HUES64 (cell line): Measurements from ENCODE around the gene CDH8.

ENCODE experiments used
- H3K27ac ChIP-seq: 2 replicates; pipeline ENCODE4 v1.7.0; 2013; ENCODE audit warnings: low read depth, low read length, inconsistent platforms
- H3K27me3 ChIP-seq: 2 replicates; pipeline ENCODE4 v1.6.1; 2013; ENCODE audit warnings: mild to moderate bottlenecking, low read length; ENCODE audit not compliant: insufficient read depth
- H3K36me3 ChIP-seq: 2 replicates; pipeline ENCODE4 v1.6.1; 2013; ENCODE audit warnings: mild to moderate bottlenecking, low read length; ENCODE audit not compliant: insufficient read depth
- H3K4me1 ChIP-seq: 2 replicates; pipeline ENCODE4 v1.6.1; 2013; ENCODE audit warnings: mild to moderate bottlenecking, low read length, moderate library complexity; ENCODE audit not compliant: insufficient read depth
- H3K4me3 ChIP-seq: 2 replicates; pipeline ENCODE4 v1.5.1; 2013; ENCODE audit warnings: mild to moderate bottlenecking, low read length, moderate library complexity
- H3K9ac ChIP-seq: 2 replicates; pipeline ENCODE4 v1.6.1; 2013; ENCODE audit warnings: mild to moderate bottlenecking, low read depth, low read length
- H3K9me3 ChIP-seq: 2 replicates; pipeline ENCODE4 v1.6.1; 2013; ENCODE audit warnings: low read depth, low read length; ENCODE audit not compliant: insufficient read depth
- WGBS: fragments of 150-250, 120-280 bp; methylation state at CpG from one replicate; pipeline ENCODE4 v1.1.7; 2013; ENCODE audit warnings: missing lambda C conversion rate; 5-methylcytosine and 5-hydroxymethylcytosine counted together

The CDH8 gene

DNA sequence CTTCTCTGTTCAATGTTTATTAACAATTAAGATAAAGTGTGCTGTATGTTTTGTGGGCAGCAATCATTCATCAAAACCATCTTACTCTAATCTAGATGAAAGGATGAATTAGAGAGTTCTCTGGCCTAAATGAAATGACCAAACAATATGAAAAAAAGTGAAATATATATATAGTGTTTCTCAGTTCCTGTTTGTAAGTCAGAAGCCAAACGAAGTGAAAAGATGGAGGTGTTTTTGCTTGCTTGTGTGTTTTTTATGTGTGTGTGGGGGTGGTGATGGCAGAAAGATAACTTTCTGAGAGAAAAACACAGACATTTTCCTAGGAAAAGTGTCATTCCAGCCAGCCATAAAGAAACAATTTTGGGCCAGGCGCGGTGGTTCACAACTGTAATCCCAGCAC lies 138.6 kb downstream of the CDH8 start:
- no peaks in the 10 kb centered on the region for H3K27me3 ChIP-seq
- peaks cover 7% of the 10 kb centered on the region; the same call in 1 of the 2 replicates for H3K4me1 ChIP-seq
- H3K9ac ChIP-seq: no peak overlapping the region
- no peak overlapping the region for H3K27ac ChIP-seq
- WGBS: 90% methylated on average over 3 of the region's 3 CpGs
- no peaks in the 10 kb centered on the region for H3K9me3 ChIP-seq
- H3K4me3 ChIP-seq: no peak overlapping the region
- H3K36me3 ChIP-seq: peaks cover 8% of the 10 kb centered on the region

DNA sequence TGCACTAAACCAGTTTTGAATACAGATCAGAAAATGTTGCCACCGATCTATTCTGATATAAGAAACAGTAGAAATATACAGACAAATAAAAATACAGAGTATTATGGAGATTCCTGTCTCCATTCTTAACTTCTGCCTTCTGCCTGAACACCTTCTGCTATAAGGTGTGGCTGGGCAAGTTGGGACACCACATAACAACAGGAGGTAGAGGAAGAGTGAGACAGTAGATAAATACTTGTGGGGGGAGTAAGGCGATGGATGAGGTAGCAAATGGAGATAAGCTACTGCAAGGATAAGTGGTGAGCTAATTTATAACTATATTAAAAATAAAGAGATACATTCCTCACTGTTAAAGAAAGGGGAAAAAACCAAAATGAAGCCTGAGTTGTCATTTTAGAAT lies 143.7 kb downstream of the CDH8 start:
- no peak overlapping the region for H3K27ac ChIP-seq
- H3K9ac ChIP-seq: no peak overlapping the region
- H3K4me3 ChIP-seq: no peak overlapping the region
- H3K27me3 ChIP-seq: no peaks in the 10 kb centered on the region
- 82% methylated on average over 2 of the region's 2 CpGs for WGBS
- peaks cover 7% of the 10 kb centered on the region; the same call in 1 of the 2 replicates for H3K4me1 ChIP-seq
- H3K36me3 ChIP-seq: no peaks in the 10 kb centered on the region
- H3K9me3 ChIP-seq: no peaks in the 10 kb centered on the region

DNA sequence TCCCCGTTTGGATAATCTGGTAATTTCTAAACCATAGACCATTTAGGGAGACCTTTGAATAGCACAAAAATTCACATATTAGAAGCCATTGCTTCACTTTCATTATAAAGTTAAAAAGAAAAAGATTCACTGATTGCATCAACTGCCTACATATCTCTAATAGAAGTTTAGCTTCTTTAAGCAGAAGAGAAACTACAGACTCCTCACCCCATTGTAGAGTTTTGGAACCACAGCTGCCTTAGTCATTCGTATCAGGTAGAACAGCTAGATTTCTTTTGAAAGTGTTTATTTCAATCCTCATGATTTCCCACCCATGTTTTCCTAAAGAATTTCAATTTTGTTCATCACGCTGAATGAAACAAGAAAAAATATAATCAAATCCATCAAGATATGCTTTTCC lies 144.8 kb downstream of the CDH8 start:
- no peaks in the 10 kb centered on the region for H3K36me3 ChIP-seq
- H3K4me3 ChIP-seq: no peak overlapping the region
- H3K9me3 ChIP-seq: no peaks in the 10 kb centered on the region
- H3K9ac ChIP-seq: no peak overlapping the region
- no peak overlapping the region for H3K27ac ChIP-seq
- H3K27me3 ChIP-seq: no peaks in the 10 kb centered on the region
- H3K4me1 ChIP-seq: peaks cover 7% of the 10 kb centered on the region; the same call in 1 of the 2 replicates
- 92% methylated on average over 3 of the region's 3 CpGs for whole genome bisulfite sequencing

DNA sequence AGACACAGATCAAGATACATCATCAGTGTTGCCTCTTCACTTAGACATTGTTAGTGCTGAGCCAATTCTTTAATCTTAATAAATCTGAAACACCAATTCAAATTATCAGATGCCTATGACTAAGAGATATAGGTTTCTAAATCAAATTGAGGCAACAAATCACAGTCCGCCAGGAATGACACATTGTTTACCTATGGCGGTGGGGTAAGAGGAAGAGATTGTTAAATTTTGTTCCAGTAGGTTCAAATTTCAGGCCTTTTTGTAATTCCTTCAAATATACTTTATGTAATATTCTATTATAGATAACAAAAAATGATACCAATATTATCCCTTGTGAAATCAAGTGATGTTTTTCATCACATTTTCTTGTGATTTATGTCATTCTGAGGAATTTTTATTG lies 145.9 kb downstream of the CDH8 start:
- H3K36me3 ChIP-seq: no peaks in the 10 kb centered on the region
- H3K4me1 ChIP-seq: peaks cover 7% of the 10 kb centered on the region; the same call in 1 of the 2 replicates
- no peaks in the 10 kb centered on the region for H3K27me3 ChIP-seq
- H3K27ac ChIP-seq: no peak overlapping the region
- H3K4me3 ChIP-seq: no peak overlapping the region
- no peaks in the 10 kb centered on the region for H3K9me3 ChIP-seq
- WGBS: 100% methylated on average over 2 of the region's 2 CpGs
- no peak overlapping the region for H3K9ac ChIP-seq

DNA sequence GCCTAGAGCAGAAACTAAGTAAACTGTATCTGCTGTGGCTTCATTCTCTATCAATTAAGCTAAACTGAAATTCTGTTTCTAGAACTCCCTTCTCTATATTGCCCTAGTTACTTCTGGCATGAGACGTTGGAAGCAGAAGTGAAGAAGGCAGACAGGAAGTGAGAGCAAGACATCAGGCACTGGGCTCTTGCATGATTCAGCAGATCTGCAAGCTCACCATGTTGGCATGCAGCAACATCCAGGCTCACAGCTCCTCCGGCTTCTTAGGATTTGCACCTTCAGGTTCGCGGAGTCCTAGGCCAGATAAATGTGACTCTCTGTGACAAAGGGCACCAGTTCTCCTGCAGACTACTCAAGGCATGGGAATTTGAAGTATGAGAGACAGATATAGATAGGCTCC lies 148.3 kb downstream of the CDH8 start:
- H3K4me3 ChIP-seq: no peak overlapping the region
- 87% methylated on average over 4 of the region's 4 CpGs for WGBS
- no peak overlapping the region for H3K27ac ChIP-seq
- no peaks in the 10 kb centered on the region for H3K36me3 ChIP-seq
- no peaks in the 10 kb centered on the region for H3K9me3 ChIP-seq
- H3K27me3 ChIP-seq: no peaks in the 10 kb centered on the region
- peaks cover 1% of the 10 kb centered on the region; the same call in 1 of the 2 replicates for H3K4me1 ChIP-seq
- H3K9ac ChIP-seq: no peak overlapping the region

DNA sequence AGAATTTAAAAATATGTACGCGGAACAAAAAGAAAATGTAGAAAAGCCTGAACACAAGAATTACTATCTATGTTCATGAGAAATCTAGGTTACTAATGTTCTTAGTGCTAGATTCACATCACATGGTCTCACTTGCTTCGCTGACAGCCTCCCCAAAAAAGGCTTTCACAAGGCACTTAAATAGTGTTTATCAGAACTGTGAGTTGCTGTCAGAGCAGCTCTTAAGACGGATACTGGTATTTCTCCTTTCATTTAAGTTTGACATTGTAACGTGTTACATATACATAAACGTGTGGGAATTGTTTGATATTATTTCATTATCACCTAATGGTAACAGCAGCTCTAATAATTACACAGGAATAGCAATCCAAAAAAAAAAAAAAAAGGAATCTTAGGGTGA lies 150.9 kb downstream of the CDH8 start:
- Histone ChIP-seq H3K4me3 (no peak overlapping the region), H3K9me3 (no peaks in the 10 kb centered on the region), H3K27me3 (no peaks in the 10 kb centered on the region), H3K9ac (no peak overlapping the region), H3K27ac (no peak overlapping the region), H3K4me1 (no peaks in the 10 kb centered on the region), H3K36me3 (no peaks in the 10 kb centered on the region)
- 96% methylated on average over 4 of the region's 6 CpGs for WGBS

DNA sequence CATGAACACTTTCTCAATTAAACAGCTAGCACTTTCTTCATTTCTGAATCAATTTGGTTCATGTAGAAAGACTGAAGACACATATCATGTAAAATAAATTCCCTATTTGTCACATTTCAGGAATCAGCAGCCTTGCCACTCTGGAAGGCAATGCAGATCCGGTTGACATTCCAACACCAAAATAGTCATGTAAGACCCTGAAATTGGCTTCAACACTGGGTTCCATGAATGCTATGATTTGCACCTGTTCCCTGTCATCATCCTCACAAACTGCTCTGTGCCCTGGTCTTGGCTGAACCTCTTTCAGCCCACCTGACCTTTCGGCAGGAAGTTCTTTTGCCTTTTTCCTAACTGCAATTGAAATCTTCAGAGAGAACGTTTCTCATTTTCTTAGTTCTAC lies 156.9 kb downstream of the CDH8 start:
- Histone ChIP-seq H3K9me3 (no peaks in the 10 kb centered on the region), H3K4me1 (no peaks in the 10 kb centered on the region), H3K27me3 (no peaks in the 10 kb centered on the region), H3K4me3 (no peak overlapping the region), H3K9ac (no peak overlapping the region), H3K36me3 (no peaks in the 10 kb centered on the region), H3K27ac (no peak overlapping the region)
- WGBS: 91% methylated on average over 3 of the region's 3 CpGs

DNA sequence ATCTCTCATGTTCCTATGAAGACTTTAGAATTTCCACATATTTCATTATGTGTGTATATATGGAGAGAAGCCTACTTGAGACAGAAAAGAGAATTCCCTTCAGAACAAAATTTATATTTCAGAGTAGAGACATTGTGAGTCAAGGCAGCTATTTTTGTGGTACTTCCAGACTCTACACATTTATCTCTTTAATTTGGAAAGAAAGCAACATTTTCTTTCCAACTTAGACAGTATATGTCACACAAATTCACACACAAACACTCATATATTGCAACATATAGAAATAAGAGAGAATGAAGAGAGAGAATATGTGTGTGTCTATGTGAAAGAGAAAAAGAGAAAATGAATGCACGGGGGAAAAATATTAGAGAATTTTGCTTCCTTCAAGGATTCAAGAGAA lies 158.8 kb downstream of the CDH8 start:
- H3K27ac ChIP-seq: no peak overlapping the region
- 100% methylated on average over 1 of the region's 1 CpG for WGBS
- peaks cover 9% of the 10 kb centered on the region for H3K4me1 ChIP-seq
- no peak overlapping the region for H3K4me3 ChIP-seq
- H3K27me3 ChIP-seq: no peaks in the 10 kb centered on the region
- no peaks in the 10 kb centered on the region for H3K9me3 ChIP-seq
- no peak overlapping the region for H3K9ac ChIP-seq
- no peaks in the 10 kb centered on the region for H3K36me3 ChIP-seq

DNA sequence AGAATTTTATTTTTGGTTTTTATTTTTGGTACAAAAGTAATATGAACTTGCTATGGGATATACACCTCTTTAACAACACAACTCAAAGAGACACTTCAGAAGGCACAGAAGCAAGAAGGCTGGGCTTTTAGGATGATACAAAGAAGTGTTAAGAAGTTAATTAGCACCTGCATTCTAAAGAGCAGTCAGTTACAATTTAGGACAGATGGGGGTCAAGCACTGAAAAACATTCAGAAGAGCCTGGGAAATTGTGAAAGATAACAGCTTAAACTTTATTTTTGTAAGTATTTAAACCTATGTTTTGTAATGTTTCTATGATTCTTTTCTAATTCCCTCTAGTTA lies 163.5 kb downstream of the CDH8 start:
- Histone ChIP-seq H3K9ac (peak overlapping the region; percentile 22; the same call in 1 of the 2 replicates), H3K4me3 (peak overlapping the region; percentile 35), H3K36me3 (no peaks in the 10 kb centered on the region), H3K27ac (peak overlapping the region; percentile 98), H3K27me3 (no peaks in the 10 kb centered on the region), H3K4me1 (peaks cover 26% of the 10 kb centered on the region), H3K9me3 (no peaks in the 10 kb centered on the region)

DNA sequence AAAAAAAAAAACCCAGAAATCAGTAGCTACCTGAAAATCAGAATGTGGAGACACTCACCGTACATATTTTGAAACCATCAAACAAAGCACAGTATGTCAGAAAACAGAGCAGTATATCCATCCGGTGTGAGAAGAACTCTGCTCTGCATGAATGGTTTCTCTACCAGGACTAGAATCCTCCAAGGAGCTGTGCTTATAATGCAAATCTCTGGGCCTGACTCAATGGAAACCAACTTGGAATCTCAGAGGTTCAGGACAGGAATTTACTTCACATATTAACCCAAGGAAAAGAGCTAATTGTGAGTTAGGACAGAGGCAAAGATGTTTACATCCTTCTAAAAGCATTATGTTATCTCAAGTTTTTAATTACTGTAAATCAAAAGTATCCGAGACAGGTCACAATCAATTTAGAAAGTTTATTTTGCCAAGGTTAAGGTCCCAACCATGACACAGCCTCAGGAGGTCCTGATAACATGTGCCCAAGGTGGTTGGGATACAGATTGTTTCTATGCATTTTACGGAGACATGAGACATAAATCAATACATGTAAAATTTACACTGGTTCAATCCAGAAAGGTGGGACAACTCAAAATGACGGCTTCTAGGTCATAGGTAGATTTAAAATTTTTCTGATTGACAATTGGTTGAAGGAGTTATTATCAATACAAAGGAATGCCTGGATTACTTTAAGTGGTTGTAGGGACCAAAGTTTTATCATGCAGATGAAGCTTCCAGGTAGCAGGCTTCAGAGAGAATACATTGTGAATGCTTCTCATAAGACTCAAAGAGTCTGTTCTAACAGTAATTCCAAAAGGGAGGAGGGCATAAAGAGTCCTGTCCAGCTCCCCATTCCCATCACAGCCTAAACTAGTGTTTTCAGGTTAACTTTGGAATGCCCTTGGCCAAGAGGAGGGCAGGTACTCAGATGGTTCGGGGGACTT lies 164.1 kb downstream of the CDH8 start:
- Histone ChIP-seq H3K9me3 (no peaks in the 10 kb centered on the region), H3K27me3 (no peaks in the 10 kb centered on the region), H3K36me3 (no peaks in the 10 kb centered on the region), H3K4me1 (peaks cover 32% of the 10 kb centered on the region), H3K27ac (peak overlapping the region; percentile 98), H3K9ac (peak overlapping the region; percentile 23), H3K4me3 (peak overlapping the region; percentile 35)
- WGBS: 62% methylated on average over 4 of the region's 6 CpGs

DNA sequence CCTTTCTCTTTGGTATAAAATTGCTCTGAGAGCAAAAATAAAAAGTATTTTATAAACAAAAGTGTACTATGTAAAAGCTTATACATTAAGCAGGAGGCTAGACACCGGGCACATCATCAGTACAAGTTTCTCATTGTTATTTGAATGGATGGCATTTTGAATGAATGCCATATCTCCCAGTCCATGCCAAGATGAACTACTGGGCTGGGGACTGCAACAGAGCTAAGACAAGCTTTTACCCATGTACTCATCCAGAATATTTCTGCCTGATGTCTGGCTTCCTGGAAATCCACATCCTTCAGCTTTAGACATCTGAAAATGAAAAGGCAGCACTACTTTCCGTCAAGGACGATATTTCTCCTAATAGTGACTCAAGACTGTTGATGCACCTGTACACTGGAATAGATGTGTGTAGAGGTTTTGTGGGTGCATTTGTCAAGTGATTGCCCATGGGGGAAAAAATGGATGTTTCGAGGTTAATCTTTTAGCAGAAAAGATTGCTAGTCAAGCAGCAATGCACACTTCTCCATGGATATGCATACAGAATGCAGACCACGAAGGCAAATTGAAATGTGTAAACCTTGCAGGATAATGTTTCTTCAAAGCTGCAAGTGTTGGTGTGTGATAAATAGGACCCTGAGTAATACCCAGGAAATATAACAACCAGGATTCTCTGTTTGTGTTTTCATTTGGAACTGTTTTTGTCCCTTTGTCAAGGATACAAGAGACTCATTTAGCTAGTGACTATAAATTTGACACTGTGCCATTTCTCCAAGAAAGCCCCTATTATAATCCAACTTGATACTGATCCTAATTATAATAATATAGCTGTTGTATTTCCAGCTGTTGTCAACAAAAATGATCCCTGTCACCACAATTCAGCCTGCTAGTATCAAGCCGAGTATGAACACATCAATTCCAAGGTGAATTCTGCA lies 173.8 kb downstream of the CDH8 start:
- no peak overlapping the region for H3K9ac ChIP-seq
- no peaks in the 10 kb centered on the region for H3K27me3 ChIP-seq
- peaks cover 55% of the 10 kb centered on the region for H3K4me1 ChIP-seq
- H3K36me3 ChIP-seq: no peaks in the 10 kb centered on the region
- WGBS: 95% methylated on average over 6 of the region's 6 CpGs
- no peak overlapping the region for H3K27ac ChIP-seq
- no peak overlapping the region for H3K4me3 ChIP-seq
- H3K9me3 ChIP-seq: no peaks in the 10 kb centered on the region
